ENCODE data around the gene TNK2.
A peak's percentile ranks its signal among the peaks of the same experiment; 100 is the strongest.
"Not testable (repeated sequence)": the region's sequence is repeated elsewhere in the genome, so short reads cannot be mapped to it uniquely, and the experiment has no call there.

The TNK2 gene

DNA sequence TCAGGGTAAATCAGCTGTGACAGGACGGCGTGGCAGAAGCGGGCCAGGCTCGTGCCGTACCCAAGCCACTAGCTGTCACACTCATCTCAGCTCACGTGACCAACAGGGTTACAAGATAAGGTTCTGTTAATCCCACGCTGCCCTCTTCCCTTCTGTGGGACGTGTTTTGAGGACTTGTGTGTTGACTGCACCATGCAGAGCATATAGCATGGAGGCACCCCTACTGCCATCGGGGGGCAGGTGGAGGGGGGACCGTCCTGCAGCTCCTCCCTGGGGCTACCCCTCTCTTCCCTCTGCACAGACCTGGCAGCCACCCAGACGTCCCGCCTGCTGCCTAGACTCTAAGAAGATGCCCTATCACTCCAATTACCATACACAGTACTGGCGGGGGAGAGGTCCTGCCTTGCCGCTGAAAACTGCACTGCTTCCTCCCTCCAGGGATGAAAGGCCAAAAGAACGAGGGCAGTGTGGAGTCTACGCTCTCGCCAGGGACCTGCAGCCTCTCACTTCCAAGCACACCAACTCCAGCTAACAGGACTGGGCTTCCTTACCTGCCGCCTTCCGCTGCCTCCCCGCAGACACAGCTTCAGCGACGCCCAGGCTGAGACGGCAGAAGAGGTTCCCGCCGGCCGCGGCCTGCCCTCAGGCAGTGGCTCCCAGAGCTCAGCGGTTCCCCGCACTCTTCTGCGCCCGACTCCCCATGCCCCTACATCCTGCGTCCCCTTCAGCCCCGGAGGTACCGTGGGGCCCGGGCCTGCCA lies at the start of gene TNK2:
Gene TNK2 (minus strand): TSS at position 618 of the 760 bp plus-strand sequence. CDS start 19,963 bp downstream, outside the sequence.
- peak; percentile 65 for DNase-seq

DNA sequence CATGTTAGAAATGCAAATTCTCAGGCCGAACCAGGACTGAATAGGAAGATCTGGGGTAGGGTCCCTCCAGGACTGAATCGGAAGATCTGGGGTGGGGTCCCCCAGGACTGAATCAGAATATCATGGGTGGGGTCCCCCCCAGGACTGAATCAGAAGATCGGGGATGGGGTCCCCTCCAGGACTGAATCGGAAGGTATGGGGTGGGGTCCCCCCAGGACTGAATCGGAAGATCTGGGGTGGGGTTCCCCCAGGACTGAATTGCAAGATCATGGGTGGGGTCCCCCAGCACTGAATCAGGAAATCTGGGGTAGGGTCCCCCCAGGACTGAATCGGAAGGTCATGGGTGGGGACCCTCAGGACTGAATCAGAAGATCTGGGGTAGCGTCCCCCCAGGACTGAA lies 48.2 kb upstream of the TNK2 start:
- DNase-seq = no peak

DNA sequence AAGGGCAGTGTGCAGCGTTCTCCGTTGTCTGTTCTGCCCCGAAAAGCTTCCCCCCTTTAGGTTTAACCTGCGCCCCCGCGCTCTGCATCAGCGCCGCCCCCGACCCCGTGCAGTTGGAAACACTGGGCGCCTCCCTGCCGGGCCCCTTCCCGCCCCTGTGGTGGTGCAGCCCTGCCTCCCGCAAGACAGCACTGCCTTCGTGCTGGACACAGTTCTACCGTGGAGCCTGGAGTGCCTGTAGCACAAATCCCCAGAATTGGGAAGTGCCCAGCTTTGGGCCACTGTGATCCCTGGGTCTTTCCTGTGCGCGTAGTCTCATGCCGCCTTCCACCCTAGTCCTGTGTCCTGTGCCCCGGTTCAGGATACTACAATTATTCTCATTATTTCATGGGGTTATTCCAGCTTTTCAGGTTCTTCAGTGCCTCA lies 47.1 kb upstream of the TNK2 start:
- DNase-seq = not testable (repeated sequence)

GRCh38 chr3:195954752-195955119 lies 46.4 kb upstream of the TNK2 start:
- DNase-seq = not testable (repeated sequence)

DNA sequence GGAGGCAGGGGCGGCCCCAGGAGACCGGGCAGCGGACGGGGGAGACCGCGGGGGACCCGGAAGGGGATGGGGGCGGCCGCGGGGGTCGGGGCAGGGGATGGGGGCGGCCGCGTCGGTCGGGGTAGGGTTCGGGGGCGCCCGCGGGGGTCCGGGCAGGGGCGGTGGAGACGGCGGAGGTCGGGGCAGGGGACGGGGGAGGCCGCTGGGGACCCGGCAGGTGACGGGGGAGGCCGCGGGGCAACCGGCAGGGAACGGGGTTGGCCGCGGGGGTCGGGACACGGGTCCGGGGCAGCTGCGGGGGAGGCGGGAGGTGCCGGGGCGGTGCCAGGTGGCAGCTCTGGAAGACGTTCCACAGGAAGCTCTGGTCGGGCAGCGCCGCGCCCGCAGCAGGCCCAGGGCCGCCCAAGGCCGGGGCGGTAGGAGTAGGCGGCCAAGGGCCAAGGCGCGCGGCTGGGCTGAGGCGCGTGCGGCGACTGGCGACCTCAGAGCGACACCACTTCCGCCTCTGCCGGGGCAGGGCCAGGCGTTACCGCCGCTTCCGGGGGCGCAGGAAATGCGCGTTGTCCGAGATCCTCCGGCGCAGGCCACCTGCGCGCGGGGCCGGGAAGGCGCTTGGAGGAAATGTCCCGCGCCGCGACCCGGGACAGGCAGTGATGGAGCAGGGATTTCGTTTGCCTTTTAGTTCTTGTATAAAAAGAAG lies 45.9 kb upstream of the TNK2 start:
- DNase-seq = peak; percentile 74

GRCh38 chr3:195952590-195952989 lies 44.2 kb upstream of the TNK2 start:
- not testable (repeated sequence) for DNase-seq

DNA sequence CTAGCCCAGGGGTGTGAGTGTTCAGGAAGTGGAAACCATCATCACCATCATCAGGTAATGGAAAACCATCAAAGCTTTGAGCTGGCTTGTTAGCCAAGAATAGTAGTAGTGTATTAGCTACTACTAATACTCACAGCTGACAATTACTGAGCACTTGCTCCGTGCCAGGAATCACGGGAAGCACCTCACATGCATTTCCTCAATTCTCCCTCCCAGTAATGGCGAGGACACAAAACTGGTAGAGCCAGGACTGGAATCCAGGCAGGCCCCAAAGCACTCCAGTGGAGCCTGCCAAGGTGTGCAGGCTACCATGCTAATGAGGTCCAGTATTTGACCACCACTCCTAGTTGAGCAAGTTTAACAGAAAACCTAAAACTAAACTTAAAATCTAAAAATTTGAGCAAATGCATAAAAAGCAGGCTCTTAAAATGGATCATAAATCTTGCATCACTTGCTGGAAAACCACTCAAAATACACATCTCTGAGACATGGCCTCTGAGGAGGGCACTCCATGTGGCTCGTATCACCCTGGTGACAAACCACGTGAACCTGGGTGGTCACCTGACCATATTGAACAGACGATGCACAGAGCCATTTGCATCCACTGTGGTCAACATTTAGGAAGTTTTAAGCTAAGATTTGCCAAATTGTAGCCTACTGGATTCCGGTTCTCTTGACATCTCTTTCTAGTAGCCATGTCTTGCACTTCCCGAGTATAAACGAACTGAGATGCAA lies 43.3 kb upstream of the TNK2 start:
- DNase-seq = not testable (repeated sequence)

GRCh38 chr3:195950731-195951130 lies 42.4 kb upstream of the TNK2 start:
- not testable (repeated sequence) for DNase-seq

DNA sequence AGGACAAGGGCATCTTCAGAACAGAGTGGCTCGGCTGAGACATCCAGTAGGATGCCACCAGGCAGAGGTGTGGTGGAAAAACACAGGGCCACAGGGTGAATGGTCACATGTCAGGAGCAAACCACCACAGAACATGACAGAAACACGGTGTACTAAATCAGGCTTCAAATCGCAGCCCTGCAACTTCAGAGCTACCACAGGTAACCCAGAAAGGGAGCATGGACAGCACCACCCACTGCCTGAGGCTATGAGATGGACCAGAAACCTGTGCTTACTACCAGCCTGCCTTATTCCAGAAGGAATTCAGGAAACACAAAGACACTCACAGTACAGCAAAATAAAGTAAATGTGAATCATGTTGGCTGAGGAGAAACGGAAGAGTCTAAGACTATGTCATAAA lies 41.8 kb upstream of the TNK2 start:
- DNase-seq = not testable (repeated sequence)

GRCh38 chr3:195946910-195947699 lies 38.8 kb upstream of the TNK2 start:
- not testable (repeated sequence) for DNase-seq

DNA sequence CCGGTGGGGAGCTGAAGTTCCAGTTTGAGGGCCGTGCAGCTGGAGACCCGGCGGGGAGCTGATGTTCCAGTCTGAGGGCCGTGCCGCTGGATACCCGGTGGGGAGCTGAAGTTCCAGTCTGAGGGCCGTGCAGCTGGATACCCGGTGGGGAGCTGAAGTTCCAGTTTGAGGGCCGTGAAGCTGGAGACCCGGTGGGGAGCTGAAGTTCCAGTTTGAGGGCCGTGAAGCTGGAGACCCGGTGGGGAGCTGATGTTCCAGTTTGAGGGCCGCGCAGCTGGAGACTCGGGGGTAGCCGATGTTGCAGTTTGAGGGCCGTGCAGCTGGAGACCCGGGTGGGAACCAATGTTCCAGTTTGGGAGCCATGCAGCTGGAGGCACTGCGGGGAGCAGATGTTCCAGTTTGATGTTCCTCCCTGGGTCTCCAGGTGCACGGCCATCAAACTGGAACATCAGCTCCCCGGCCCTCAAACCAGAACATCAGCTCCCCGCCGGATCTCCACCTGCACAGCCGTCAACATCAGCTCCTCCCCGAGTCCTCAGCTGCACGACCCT lies 33.0 kb upstream of the TNK2 start:
- not testable (repeated sequence) for DNase-seq

DNA sequence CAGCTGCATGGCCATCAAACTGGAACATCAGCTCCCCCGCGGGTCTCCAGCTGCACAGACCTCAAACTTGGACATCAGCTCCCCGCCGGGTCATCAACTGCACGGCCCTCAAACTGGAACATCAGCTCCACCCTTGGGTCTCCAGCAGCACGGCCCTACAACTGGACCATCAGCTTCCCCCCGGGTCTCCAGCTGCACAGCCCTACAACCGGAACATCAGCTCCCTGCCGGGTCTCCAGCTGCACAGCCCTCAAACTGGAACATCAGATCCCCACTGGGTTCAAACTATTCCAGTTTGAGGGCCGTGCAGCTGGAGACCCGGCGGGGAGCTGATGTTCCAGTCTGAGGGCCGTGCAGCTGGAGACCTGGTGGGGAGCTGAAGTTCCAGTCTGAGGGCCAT lies 32.5 kb upstream of the TNK2 start:
- DNase-seq = not testable (repeated sequence)

- DNase-seq = not testable (repeated sequence)
These were observed 31.4 kb upstream of the TNK2 start for GRCh38 chr3:195939526-195940470.

GRCh38 chr3:195933044-195933430 lies 24.7 kb upstream of the TNK2 start:
- not testable (repeated sequence) for DNase-seq

DNA sequence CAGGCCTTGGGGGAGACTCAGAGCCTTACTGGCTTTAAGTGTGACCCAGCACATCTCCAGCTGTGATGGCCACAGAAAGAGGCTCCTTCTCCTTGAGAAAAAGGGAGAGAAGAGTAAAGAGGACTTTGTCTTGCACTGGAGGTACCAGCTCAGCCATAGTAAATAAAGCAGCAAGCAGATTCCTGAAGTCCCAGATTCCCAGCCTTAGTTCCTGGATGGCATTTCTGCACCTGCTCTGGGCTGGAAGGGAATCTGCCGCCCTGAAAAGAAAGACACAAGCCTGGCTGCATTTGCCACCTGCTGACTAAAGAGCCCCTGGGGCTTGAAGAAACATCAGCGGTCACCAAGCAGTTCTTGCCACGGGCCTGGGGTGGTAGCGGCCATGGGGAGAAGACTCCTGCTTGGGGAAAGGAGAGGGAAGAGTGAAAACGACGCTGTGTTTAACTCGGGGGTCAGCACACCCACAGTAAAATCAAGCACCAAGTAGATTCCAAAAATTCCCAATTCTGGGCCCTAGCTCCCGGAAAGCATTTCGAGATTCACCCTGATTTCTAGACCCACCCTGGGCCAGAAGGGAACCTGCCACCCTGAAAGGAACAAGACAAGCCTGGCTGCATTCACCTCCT lies 24.2 kb upstream of the TNK2 start:
- DNase-seq = no peak

GRCh38 chr3:195931582-195932273 lies 23.4 kb upstream of the TNK2 start:
- no peak for DNase-seq

GRCh38 chr3:195929452-195929851 lies 21.1 kb upstream of the TNK2 start:
- no peak for DNase-seq

GRCh38 chr3:195921334-195921791 lies 13.0 kb upstream of the TNK2 start:
- DNase-seq = no peak

GRCh38 chr3:195918176-195918575 lies 9.8 kb upstream of the TNK2 start:
- no peak for DNase-seq

DNA sequence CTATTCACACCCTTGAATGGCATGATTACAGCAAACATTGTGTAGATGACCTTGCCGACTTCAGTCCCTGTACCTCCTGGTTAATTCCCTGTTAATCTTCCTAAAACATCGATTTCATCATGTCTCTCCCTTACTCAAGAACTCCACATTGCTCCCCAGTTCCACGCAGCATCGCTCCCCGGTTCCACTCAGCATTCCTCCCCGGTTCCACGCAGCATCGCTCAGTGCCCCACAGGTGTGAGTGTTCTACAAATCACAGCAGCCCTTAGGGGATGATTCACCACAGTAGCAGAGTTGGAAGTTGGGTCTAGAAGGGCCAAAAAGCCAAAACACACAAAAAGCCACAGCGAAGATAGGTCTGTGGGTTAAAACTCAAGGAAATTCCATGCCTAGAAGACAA lies 8.6 kb upstream of the TNK2 start:
- DNase-seq = no peak

Measured in CD4-positive, alpha-beta T cell treated with Interleukin-12 subunit alpha and Interleukin-12 subunit beta, for 1 hour (primary cell).